LNCAP (cell line): Measurements from ENCODE around the gene TMEM147.

Experiments used
- TF ChIP-seq, protein P1 (sequence below): fragments of 450-650 bp; IDR thresholded peaks from 2 replicates; pipeline ENCODE4 v1.5.1; 2017; ENCODE audit warnings: mild to moderate bottlenecking

TMEM147 gene

DNA sequence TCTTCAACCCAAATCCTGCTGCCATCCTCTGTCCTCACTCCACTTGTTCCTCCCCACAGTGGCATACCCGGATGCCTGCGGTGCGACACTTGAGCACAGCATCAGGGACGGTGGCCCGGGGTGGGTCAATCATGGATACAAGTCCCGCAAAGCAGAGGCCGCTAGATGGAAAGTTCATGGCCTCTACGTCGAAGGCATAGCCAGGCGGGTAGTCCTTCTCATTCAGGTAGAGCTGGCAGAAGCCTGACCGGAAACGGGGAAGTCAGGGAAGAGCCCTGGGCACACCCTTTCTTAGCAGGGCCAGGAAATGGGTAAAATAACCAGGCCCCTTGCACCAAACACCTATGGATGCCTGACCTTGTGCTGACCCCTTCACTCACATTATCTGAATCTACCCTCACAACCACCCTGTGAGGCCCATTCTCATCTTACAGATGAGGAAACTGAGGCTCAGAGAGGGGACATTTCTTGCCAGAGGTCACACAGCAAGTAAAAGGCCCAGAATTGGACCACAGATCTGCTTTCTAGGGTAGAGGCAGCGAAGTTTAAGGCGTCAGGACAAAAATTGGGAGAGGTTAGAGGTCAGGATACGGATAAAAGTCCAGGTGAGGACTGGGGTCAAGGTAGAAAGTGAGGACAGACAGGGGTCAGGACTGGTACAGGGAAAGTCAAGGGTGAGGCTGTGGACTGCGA, 11.6 kb downstream of the TMEM147 start:
- TF ChIP-seq, protein P1, sequence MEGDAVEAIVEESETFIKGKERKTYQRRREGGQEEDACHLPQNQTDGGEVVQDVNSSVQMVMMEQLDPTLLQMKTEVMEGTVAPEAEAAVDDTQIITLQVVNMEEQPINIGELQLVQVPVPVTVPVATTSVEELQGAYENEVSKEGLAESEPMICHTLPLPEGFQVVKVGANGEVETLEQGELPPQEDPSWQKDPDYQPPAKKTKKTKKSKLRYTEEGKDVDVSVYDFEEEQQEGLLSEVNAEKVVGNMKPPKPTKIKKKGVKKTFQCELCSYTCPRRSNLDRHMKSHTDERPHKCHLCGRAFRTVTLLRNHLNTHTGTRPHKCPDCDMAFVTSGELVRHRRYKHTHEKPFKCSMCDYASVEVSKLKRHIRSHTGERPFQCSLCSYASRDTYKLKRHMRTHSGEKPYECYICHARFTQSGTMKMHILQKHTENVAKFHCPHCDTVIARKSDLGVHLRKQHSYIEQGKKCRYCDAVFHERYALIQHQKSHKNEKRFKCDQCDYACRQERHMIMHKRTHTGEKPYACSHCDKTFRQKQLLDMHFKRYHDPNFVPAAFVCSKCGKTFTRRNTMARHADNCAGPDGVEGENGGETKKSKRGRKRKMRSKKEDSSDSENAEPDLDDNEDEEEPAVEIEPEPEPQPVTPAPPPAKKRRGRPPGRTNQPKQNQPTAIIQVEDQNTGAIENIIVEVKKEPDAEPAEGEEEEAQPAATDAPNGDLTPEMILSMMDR: no peak

DNA sequence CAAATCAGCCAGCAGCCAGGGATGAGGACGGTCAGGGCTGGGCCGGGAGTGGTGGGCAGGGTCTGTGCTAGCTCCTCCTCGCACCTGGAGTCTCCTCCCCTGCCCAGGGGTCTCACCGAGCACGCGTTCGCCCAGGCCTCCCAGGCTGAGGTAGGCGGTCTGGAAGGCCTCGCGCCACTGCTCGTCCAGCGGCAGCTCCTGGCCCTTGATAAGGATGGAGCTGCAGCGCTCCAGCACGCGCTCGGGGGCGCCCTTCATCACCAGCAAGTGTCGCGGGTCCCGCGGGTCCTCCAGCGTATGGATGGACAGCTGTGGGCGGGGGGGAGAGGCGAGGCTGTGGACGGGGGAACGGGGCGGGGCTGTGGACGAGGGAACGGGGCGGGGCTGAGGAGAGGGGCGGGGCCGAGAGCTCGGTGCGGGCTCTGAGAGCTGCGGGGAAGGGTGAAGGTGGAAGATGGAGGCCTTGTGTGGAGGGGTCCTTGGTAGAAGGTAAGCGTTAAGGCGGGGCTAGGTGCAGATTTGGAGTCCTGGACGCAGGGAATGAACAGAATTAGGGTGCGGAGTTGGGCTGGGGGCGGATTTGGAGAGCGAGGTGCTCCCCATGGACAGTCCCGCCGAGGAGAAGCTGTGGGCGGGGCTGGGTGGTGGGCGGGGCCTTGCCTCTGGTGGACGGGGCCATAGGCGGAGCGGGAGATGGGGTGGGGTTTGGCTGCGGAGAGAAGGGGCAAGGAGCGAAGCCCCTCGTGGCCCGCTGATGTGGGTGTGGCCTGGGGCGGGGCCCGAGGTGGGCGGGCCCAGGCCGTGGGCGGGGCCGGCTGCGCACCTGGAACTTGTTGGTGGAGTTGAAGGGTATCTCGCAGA, 12.3 kb downstream of the TMEM147 start:
- TF ChIP-seq, protein P1: no peak

GRCh38 chr19:35558400-35559280, 13.2 kb downstream of the TMEM147 start:
- TF ChIP-seq, protein P1: no peak

DNA sequence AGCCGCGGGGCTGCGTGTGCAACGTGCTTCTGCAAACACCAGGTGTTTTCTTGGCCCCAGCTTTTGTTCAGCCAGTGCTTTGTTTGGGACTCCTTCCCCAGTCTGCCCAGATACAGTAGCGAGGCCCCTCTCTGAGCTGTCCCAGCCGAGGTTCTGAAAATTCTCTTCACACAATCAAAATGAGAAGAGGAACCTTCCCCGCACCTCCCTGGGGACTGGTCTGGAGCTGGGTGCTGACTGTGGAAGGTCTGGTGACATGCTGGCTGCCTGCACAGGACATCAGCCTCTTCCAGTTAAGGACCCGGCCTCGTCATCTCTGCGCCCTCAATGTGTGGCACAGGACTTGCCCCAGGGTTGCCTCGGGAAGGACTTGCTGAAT, 13.8 kb downstream of the TMEM147 start:
- TF ChIP-seq, protein P1: no peak

GRCh38 chr19:35559781-35560180, 14.4 kb downstream of the TMEM147 start:
- TF ChIP-seq, protein P1: no peak

DNA sequence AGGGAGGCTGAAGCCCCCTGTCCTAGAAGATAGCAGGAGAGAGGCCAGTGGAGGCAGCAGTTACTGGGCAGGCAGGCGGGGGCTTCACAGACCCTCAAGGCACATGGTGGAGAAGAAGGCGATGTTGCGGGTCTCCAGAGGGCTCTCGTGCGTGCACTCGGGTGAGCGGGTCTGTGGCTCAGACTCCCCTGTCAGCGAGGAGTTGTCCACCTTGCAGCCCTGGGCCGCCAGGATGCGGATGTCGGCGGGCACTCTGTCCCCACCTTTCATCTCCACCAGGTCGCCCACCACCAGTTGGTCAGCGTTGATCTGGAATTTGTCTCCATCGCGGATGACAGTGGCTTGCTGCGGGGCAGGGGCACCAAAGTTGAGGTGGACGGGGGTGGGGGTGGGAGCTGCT, 14.8 kb downstream of the TMEM147 start:
- TF ChIP-seq, protein P1: no peak

GRCh38 chr19:35560677-35561076, 15.3 kb downstream of the TMEM147 start:
- TF ChIP-seq, protein P1: no peak
